Activated T-cell treated with anti-CD3 and anti-CD28 coated beads, Interleukin-2, amount 50 U/mL, for 4 hours (primary cell): ENCODE results near the gene MDN1. TPM values are rescaled to one million over a fixed set of nuclear protein-coding genes. Genes with fewer than 3 reads are reported as not detected.

Experiments
- ATAC-seq, 2 donors: fragments of 200-7000 bp; cut with Tn5 transposase; one replicate each; pipeline ENCODE4 v1.10.0; 2021
- DNase-seq: peaks from one replicate; pipeline ENCODE4 v3.0.0-alpha.2; 2020
- H3K27me3 Mint-ChIP-seq: one replicate; pipeline ENCODE4 v1.8.0; 2021; ENCODE audit warnings: low read depth, mixed read lengths
- H3K36me3 Mint-ChIP-seq: one replicate; pipeline ENCODE4 v1.8.0; 2022; ENCODE audit warnings: mixed read lengths; ENCODE audit not compliant: insufficient read depth
- H3K4me1 Mint-ChIP-seq: one replicate; pipeline ENCODE4 v1.8.0; 2021; ENCODE audit warnings: low read depth, mixed read lengths
- H3K4me3 Mint-ChIP-seq: one replicate; pipeline ENCODE4 v1.8.0; 2021; ENCODE audit warnings: mild to moderate bottlenecking, moderate library complexity, mixed read lengths
- H3K9me3 Mint-ChIP-seq: one replicate; pipeline ENCODE4 v1.8.0; 2021; ENCODE audit warnings: mixed read lengths
- total RNA-seq, 3 donors: library from RNA; stranded (reverse); gene quantifications; one replicate each; pipeline ENCODE4 v1.2.1, GENCODE V29; 2021

Gene MDN1
- total RNA-seq, 3 donors from 2014 or later, result 74.7 to 93.0 (median 86.3) TPM

GRCh38 chr6:89681983-89682564 is 137.5 kb downstream of the MDN1 start:
- ATAC-seq (no peak), DNase-seq (no peak)
- no peak overlapping the region for H3K4me3 Mint-ChIP-seq
- H3K27me3 Mint-ChIP-seq, result no peaks in the 10 kb centered on the region
- H3K4me1 Mint-ChIP-seq, result no peaks in the 10 kb centered on the region
- peaks cover 52% of the 10 kb centered on the region for H3K36me3 Mint-ChIP-seq
- no peaks in the 10 kb centered on the region for H3K9me3 Mint-ChIP-seq

- DNase-seq (no peak), ATAC-seq (no peak)
- Mint-ChIP-seq H3K4me1 (no peaks in the 10 kb centered on the region), H3K4me3 (no peak overlapping the region), H3K9me3 (no peaks in the 10 kb centered on the region), H3K27me3 (no peaks in the 10 kb centered on the region), H3K36me3 (peaks cover 55% of the 10 kb centered on the region)
Observed at GRCh38 chr6:89680551-89680950, 139.0 kb downstream of the MDN1 start.

GRCh38 chr6:89680150-89680549 is 139.4 kb downstream of the MDN1 start:
- no peaks in the 10 kb centered on the region for H3K27me3 Mint-ChIP-seq
- peaks cover 55% of the 10 kb centered on the region for H3K36me3 Mint-ChIP-seq
- ATAC-seq, result no peak
- no peaks in the 10 kb centered on the region for H3K4me1 Mint-ChIP-seq
- no peak overlapping the region for H3K4me3 Mint-ChIP-seq
- no peak for DNase-seq
- no peaks in the 10 kb centered on the region for H3K9me3 Mint-ChIP-seq

GRCh38 chr6:89679215-89680120 is 140.1 kb downstream of the MDN1 start:
- DNase-seq (no peak), ATAC-seq (no peak)
- H3K4me3 Mint-ChIP-seq, result no peak overlapping the region
- no peaks in the 10 kb centered on the region for H3K4me1 Mint-ChIP-seq
- no peaks in the 10 kb centered on the region for H3K27me3 Mint-ChIP-seq
- peaks cover 55% of the 10 kb centered on the region for H3K36me3 Mint-ChIP-seq
- no peaks in the 10 kb centered on the region for H3K9me3 Mint-ChIP-seq

DNA sequence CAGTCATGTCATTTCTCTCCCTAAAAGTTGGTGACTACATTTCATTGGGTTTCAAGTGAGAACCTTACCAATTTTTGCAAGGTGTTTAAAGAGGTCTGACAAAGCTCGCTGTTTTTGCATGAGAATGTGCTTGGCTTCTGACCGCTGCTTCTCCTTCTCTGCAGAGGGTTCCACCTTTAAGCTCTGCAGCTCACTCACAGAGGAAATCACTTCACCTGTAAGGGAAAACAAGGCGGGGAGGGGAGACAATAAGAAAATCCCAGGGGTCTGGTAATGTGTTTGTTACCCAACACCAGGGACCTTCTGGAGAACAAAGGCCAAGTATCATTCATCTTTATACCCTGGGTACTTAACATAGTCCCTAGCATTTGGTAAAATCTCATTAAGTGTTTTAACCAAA is 141.1 kb downstream of the MDN1 start:
- H3K36me3 Mint-ChIP-seq, result peaks cover 56% of the 10 kb centered on the region
- DNase-seq, result no peak
- H3K4me1 Mint-ChIP-seq, result no peaks in the 10 kb centered on the region
- no peak overlapping the region for H3K4me3 Mint-ChIP-seq
- H3K9me3 Mint-ChIP-seq, result no peaks in the 10 kb centered on the region
- no peaks in the 10 kb centered on the region for H3K27me3 Mint-ChIP-seq
- no peak for ATAC-seq

GRCh38 chr6:89675949-89676748 is 143.4 kb downstream of the MDN1 start:
- no peak for ATAC-seq
- Mint-ChIP-seq H3K36me3 (peaks cover 67% of the 10 kb centered on the region), H3K27me3 (no peaks in the 10 kb centered on the region), H3K4me3 (no peak overlapping the region), H3K9me3 (no peaks in the 10 kb centered on the region), H3K4me1 (no peaks in the 10 kb centered on the region)
- no peak for DNase-seq

DNA sequence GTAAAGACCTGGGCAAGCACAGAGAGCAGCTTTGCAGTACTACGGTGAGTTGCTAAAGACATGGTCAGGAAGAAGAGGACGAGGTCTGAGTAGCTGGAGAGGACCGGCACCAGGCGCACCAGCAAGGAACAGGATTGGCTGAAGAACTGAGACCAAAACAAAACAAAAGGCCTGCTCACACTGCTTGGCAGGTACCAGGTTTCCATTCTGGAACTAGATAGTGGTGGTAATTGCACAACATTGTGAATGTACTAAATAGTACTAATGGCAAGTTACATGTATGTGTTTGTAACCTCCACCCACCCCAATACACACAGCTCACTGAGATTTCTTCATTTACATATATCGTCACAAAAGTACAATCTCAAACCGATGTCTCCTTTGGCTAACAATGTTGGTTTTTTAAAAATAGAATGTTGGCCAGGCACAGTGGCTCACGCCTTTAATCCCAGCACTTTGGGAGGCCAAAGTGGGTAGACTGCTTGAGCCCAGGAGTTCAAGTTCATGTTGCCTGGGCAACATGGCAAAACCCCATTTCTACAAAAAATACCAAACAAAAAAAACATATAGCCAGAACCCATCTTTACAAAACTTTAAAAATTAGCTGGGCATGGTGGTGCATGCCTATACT is 148.5 kb downstream of the MDN1 start:
- no peak overlapping the region for H3K4me3 Mint-ChIP-seq
- no peaks in the 10 kb centered on the region for H3K9me3 Mint-ChIP-seq
- peaks cover 57% of the 10 kb centered on the region for H3K36me3 Mint-ChIP-seq
- ATAC-seq, result no peak
- H3K4me1 Mint-ChIP-seq, result no peaks in the 10 kb centered on the region
- no peak for DNase-seq
- no peaks in the 10 kb centered on the region for H3K27me3 Mint-ChIP-seq

DNA sequence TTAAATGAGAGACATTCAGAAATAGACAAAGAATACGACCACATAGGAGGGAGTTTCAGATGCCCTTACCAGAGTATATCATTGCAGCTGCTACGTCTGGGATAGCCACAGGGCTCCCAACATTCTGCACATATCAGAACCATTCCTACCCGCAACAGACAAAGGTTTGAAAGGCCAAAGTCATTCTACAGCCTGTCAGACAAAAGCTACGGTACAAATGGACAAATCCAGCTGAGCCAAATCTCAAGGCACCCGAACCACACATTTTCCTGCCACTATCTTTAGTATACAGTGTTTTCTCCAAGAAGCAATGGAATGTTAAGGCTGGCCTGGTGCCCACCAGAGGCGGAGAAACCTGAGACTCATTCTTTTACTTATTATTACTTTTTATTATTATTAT is 150.6 kb downstream of the MDN1 start:
- H3K9me3 Mint-ChIP-seq, result no peaks in the 10 kb centered on the region
- no peaks in the 10 kb centered on the region for H3K27me3 Mint-ChIP-seq

GRCh38 chr6:89667872-89668556 is 151.6 kb downstream of the MDN1 start:
- H3K4me3 Mint-ChIP-seq, result no peak overlapping the region
- H3K36me3 Mint-ChIP-seq, result peaks cover 49% of the 10 kb centered on the region
- ATAC-seq (no peak), DNase-seq (no peak)
- no peaks in the 10 kb centered on the region for H3K4me1 Mint-ChIP-seq
- no peaks in the 10 kb centered on the region for H3K27me3 Mint-ChIP-seq
- H3K9me3 Mint-ChIP-seq, result no peaks in the 10 kb centered on the region

More for the DNA sequence above, 150.6 kb downstream of the MDN1 start:
- Mint-ChIP-seq H3K36me3 (peaks cover 48% of the 10 kb centered on the region), H3K4me3 (no peak overlapping the region), H3K4me1 (no peaks in the 10 kb centered on the region)
- DNase-seq (no peak), ATAC-seq (no peak)

DNA sequence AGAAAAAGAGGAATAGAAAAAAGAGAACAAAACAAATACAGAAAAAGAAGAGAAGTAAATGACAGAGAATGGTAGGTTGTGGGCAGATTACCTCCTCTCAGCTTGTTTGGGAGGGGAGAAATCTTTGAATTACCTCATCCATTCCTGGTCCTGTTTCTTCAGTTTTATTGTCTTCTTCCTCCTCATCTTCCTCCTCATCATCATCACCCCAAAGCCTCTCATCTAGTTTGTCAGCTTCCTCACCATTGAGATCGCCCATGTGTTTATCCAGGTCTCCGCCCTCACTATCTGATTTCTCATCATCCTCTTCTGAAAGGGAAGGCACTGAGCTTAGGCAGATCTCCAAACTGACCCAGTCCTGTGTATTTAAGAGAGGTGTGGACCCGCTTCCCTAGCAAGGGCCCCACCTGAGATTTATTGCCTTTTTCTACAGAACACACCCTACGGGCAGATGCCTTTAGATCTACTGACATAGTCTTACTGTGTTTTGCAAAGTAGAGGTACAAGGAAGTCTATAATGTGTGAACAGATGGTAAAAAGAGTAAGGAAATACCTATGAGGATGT is 156.9 kb downstream of the MDN1 start:
- ATAC-seq (no peak), DNase-seq (no peak)
- Mint-ChIP-seq H3K4me1 (no peaks in the 10 kb centered on the region), H3K36me3 (peaks cover 52% of the 10 kb centered on the region), H3K4me3 (no peak overlapping the region), H3K9me3 (no peaks in the 10 kb centered on the region), H3K27me3 (no peaks in the 10 kb centered on the region)

DNA sequence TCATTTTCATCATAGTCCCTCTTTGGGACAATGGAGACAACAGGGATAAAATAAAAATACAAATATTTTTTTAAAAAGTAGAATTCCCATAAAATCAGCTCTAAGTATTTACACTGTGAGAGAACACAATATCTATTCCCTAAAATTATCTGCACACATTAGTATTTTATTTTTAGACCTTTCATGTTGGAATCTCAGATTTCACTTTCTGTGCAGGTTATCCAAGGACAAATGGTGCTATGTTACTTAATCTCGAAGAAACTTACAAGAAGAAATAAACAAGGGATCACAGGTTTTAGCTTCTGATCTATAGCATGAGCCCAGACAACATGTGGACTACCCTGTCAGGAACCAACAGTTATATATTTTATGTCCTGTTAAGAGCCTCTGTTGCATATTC is 158.0 kb downstream of the MDN1 start:
- H3K4me3 Mint-ChIP-seq, result no peak overlapping the region
- no peak for ATAC-seq

GRCh38 chr6:89660981-89661380 is 158.6 kb downstream of the MDN1 start:
- DNase-seq (no peak), ATAC-seq (no peak)
- no peaks in the 10 kb centered on the region for H3K9me3 Mint-ChIP-seq
- H3K4me3 Mint-ChIP-seq, result no peak overlapping the region
- H3K36me3 Mint-ChIP-seq, result peaks cover 50% of the 10 kb centered on the region
- H3K4me1 Mint-ChIP-seq, result no peaks in the 10 kb centered on the region
- no peaks in the 10 kb centered on the region for H3K27me3 Mint-ChIP-seq

More for the DNA sequence above, 158.0 kb downstream of the MDN1 start:
- H3K27me3 Mint-ChIP-seq, result no peaks in the 10 kb centered on the region
- peaks cover 54% of the 10 kb centered on the region for H3K36me3 Mint-ChIP-seq
- DNase-seq, result no peak
- H3K9me3 Mint-ChIP-seq, result no peaks in the 10 kb centered on the region
- no peaks in the 10 kb centered on the region for H3K4me1 Mint-ChIP-seq

GRCh38 chr6:89657445-89658158 is 162.0 kb downstream of the MDN1 start:
- DNase-seq, result no peak
- H3K4me3 Mint-ChIP-seq, result no peak overlapping the region
- H3K36me3 Mint-ChIP-seq, result peaks cover 43% of the 10 kb centered on the region
- no peaks in the 10 kb centered on the region for H3K9me3 Mint-ChIP-seq
- H3K4me1 Mint-ChIP-seq, result no peaks in the 10 kb centered on the region
- no peak for ATAC-seq
- no peaks in the 10 kb centered on the region for H3K27me3 Mint-ChIP-seq
